IPS-18c (cell line): ENCODE data around the gene NUDT3.
"Not testable (repeated sequence)": the region's sequence is repeated elsewhere in the genome, so short reads cannot be mapped to it uniquely, and the experiment has no call there.

Experiments used
- H3K4me3 ChIP-seq: 2 replicates; pipeline ENCODE4 v1.7.0; 2013; ENCODE audit warnings: low read depth, mild to moderate bottlenecking, low read length, moderate library complexity; ENCODE audit not compliant: insufficient read depth
- H3K9me3 ChIP-seq: one replicate; pipeline ENCODE4 v1.6.1; 2013; ENCODE audit warnings: mild to moderate bottlenecking, low read length, moderate library complexity; ENCODE audit not compliant: control insufficient read depth, insufficient read depth

The NUDT3 gene

DNA sequence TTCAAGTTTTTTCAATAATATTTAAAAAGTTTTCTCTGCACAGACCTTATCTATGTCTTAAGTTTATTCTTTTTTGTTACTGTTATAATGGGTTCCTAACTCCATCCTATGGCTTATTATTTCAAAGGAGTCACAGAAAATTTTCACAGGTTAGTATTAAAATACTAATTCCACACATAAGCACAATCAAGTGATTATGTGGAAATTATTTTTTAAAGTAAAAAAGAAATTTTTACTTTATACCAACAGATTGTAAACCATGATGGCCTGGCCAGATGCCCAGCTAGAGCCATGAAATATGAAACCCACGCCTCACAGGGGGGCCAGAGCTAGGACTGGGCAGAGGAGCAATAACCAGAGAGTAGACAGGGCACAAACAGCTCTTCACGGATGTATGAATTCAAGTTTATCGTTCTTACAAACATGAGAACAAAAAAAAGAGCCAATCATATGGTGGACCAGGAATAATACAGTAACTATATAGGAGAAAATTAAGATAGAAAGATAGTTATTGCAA, 34.0 kb downstream of the NUDT3 start:
- Histone ChIP-seq H3K9me3 (no peaks in the 10 kb centered on the region), H3K4me3 (no peak overlapping the region)

DNA sequence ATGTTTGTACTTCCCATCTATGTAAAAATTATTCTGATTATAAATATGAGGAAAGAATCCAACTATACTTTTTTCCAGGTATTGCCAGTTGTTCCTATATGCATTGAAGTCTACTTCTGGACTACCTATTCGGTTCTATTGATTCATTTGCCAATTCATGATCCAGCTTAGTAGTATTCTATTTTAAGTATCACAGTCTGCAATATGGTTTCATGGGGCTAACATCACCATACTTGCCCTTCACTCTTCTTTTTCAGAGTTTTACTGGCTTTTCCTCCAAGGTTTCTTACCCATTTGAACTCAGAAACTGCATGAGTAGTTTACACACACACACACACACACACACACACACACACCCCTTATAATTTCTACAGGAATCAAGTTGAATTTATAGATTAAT, 34.5 kb downstream of the NUDT3 start:
- Histone ChIP-seq H3K4me3 (no peak overlapping the region), H3K9me3 (no peaks in the 10 kb centered on the region)

DNA sequence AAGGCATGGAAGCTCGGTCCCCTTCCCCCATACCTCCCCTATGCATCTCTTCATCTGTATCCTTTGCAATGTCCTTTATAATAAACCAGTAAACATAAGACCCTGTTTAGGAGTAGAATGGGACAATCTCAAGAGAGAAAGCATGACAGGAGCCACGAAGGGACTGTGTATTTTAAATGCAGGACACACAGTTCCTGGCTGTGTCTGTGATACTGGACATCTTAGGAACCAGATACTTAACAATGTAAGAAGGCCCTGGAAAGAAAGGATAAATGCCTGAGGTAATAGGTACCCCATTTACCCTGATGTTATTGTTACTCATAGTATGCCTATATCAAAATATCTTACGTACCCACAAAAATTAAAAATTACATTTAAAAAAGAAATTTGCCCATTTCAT, 36.6 kb downstream of the NUDT3 start:
- H3K4me3 ChIP-seq = no peak overlapping the region
- no peaks in the 10 kb centered on the region for H3K9me3 ChIP-seq

DNA sequence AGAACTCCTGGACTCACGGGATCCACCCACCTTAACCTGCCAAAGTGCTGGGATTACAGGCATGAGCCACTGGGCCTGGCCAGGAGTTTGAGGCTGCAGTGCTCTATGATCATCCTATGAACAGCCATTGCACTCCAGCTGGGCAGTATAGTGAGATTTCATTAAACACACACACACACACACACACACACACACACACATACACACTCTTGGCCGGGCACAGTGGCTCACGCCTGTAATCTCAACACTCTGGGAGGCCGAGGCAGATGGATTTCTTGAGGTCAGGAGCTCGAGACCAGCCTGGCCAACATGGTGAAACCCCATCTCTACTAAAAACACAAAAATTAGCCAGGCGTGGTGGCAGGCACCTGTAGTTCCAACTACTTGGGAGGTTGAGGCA, 38.2 kb downstream of the NUDT3 start:
- H3K9me3 ChIP-seq, H3K4me3 ChIP-seq: not testable (repeated sequence)

DNA sequence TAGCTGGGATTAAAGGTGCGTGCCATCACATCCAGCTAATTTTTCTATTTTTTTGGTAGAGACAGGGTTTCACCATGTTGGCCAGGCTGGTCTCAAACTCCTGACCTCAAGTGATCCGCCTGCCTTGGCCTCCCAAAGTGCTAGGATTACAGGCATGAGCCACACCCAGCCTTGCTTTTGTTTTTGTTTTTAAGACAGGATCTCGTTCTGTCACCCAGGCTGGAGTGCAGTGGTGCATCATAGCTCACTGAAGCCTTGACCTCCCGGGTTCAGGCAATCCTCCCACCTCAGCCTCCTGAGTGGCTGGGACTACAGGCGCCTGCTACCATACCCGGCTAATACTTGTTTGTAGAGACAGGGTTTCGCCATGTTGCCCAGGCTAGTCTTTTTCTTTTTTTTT, 38.9 kb downstream of the NUDT3 start:
- not testable (repeated sequence) for H3K4me3 ChIP-seq, H3K9me3 ChIP-seq

DNA sequence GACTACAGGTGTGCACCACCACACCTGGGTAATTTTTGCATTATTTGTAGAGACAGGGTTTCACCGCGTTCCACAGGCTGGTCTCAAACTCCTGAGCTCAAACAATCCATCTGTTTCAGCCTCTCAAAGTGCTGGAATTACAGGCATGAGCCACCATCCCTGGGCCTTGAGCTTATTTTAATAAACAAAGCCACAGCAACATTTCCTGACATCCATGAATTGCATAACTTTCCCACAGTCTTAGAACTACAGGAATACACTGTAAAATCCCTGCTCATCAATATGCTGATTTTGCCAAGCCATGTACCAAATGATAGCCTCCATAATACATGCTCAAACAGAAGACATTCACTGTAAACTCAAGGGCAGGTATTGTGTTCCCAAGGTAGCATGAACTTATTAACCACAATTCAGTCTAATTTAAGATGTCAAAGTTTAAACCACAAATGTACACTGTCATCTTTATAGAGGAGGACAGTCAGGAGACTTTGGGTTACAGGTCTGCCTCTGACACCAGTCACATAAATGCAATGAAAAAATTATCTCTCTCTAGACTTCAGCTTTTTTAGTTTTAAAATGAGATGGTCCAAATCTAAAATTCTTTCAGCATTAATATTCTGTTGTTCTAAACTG, 40.0 kb downstream of the NUDT3 start:
- Histone ChIP-seq H3K9me3 (no peaks in the 10 kb centered on the region), H3K4me3 (no peak overlapping the region)

DNA sequence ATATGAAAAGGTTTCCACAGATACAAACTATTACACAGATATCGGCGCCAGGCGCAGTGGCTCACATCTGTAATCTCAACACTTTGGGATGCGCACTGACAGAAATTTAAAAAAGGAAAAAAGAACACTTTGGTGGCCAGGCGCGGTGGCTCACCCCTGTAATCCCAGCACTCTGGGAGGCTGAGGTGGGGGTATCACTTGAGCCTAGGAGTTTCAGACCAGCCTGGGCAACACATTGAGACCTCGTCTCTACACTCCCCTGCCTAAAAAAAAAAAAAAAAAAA, 41.6 kb downstream of the NUDT3 start:
- H3K9me3 ChIP-seq = no peaks in the 10 kb centered on the region
- no peak overlapping the region for H3K4me3 ChIP-seq

DNA sequence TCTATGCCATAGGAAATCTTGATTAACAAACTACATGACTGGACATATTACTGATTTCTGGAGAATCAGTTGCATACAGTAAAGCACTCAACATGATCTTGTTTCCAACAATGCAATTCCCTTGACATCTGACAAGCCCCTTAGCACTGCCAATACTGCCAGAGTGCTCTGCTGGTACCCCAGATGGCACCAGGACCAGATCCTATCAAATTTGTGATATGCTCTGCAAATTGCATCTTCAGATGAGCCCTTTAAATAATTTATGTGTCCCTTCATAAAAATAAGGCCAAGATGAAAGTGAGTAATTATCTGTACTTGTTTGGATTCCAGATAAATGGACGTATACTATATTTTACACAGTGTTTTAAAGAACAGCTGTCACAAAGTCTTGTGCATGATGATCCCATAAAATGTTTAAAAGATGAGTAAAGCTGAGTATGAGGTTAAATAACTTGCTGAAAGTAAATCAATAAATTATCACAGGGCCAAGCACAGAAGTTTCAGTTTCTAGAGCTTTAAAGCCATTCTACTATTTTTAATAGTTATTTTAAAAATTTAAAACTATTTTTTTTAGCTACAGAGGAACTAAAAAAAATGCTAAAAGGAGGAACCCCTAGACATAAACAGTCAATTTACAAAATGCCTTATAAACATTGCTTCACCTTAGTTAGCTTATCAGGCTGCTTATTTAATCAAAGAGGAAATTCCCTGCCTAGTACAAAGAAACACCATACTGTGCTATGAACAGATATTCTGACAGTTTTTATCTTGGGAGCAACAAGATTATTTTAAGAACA, 42.1 kb downstream of the NUDT3 start:
- Histone ChIP-seq H3K4me3 (no peak overlapping the region), H3K9me3 (no peaks in the 10 kb centered on the region)

DNA sequence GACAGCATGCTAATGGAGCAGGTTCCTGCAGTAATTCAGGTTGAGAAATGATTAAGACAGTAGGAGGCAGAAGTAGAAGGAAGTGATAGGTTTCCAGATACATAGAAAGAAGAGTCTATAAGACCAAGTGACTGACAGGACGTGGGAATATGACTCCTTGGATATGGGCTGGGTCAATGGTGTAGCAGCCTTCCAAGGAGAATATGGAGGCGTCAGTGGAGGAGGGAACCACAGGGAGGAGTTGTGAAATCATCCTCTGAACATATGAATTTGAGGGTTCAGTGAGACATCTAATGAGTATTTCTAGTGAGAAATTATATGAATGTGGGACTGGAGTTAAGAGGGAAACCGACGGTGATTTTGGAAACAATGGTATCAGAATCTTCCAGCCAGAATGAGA, 43.3 kb downstream of the NUDT3 start:
- Histone ChIP-seq H3K9me3 (no peaks in the 10 kb centered on the region), H3K4me3 (no peak overlapping the region)

DNA sequence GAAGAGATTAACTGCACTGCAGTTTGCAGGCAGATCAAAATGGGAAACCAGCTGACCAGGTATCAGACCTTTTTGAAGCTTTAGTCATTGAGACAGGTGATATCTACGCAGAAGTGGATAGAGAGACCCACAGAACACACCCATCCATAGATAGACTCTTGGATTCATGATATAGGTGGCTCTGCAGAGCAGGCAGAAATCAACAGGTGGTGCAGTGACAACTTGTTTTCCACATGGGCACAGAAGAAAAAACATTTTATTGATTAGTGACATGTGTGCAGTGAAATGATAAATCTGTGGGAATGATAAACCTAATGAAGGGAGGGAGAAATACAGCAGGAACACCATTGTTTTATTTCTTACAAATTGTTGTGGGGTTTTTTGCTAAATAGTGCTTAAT, 45.2 kb downstream of the NUDT3 start:
- Histone ChIP-seq H3K4me3 (no peak overlapping the region), H3K9me3 (no peaks in the 10 kb centered on the region)

DNA sequence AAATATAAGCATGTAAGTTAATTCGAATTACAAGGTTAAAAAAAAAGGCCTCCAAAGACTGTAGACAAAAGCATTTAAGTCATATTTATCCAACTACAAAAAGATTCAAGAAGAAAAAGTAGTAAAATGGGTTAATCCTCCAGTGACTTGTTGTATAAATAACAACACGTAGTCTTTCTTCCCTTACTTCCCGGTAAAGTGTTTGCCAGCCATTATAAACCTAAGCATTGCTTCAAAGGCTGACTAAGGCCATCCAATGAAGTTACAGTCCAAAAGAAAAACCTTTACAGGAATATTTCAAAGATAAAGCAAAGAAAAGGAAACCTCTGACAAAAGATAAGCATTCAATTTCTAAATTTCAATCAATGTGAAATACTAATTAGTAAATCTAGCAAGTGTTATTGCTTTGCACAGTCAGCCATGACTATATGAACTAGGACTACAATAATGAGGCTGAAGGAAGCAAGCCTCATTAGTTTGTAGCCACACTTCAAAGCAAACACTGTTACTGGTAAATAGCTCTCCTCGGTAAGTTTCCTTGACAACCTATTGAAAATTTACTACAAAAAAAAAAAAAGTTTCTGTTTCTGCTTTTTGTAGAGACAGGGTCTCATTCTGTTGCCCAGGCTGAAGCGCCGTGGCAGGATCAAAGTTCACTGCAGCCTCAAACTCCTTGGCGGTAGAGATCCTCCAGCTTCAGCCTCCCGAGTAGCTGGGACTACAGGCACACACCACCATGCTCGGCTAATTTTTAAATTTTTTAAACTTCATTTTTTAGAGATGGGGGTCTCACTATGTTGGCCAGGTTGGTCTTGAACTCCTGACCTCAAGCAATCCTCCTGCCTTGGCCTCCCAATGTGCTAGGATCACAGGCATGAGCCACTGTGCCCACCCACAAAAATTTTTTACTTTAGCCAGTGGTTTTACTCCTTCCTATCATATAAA, 46.0 kb downstream of the NUDT3 start:
- no peak overlapping the region for H3K4me3 ChIP-seq
- H3K9me3 ChIP-seq = no peaks in the 10 kb centered on the region

DNA sequence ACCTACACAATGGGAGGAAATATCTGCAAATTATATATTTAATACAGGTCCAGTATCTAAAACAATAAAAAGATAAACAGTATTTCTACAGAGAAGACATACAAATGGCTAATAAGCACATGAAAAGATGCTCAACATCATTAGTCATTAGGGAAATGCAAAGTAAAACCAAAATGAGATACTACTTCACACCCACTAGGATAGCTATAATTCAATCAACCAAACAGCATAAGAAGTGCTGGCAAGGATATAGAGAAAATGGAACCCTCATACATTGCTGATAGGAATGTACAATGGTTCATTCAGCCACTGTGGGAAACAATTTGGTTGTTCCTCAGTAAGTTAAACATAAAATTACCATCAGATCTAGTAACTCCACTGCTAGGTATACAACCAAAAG, 48.7 kb downstream of the NUDT3 start:
- Histone ChIP-seq H3K4me3 (no peak overlapping the region), H3K9me3 (no peaks in the 10 kb centered on the region)

DNA sequence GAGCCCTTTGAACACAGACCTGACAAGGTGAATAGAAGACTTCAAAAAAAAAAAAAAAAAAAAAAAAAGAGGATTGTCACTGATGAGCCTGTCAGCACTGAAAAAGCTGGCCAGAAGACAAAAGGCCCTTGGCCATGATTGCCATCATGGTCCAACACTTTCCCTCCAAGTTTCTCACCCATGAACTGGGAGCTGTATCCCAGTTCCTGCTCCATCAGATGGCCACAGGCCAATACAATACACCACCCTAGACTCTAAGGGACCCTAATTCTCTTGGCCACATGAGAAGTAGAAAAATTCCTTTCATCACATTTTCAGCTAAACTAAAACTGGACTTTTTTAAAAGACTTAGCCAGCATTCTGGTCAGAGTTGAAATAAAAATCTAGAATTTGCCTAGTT, 50.2 kb downstream of the NUDT3 start:
- no peak overlapping the region for H3K4me3 ChIP-seq
- no peaks in the 10 kb centered on the region for H3K9me3 ChIP-seq

DNA sequence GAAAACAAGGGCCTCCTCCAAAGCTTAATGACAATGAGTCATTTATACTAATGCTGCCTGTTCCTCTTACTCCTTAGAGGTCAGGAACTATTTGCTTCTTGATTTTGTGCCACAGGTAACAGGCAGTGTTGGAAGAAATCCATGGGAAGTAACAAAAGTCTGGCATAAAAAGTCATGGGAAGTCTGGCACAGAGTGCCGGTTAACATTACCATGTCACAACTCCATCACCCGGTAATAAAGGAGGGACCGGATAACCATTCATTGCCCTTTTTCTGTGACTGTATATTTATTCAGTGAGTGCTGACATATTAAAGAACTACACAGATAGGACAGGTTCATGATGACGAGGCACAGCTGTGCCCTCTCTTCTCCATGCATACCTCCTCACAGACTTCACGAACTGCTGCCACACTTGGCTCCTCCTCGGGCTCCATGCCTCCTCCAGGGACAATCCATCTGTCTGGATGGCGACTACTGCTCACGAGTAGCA, 50.9 kb downstream of the NUDT3 start:
- no peak overlapping the region for H3K4me3 ChIP-seq
- no peaks in the 10 kb centered on the region for H3K9me3 ChIP-seq

DNA sequence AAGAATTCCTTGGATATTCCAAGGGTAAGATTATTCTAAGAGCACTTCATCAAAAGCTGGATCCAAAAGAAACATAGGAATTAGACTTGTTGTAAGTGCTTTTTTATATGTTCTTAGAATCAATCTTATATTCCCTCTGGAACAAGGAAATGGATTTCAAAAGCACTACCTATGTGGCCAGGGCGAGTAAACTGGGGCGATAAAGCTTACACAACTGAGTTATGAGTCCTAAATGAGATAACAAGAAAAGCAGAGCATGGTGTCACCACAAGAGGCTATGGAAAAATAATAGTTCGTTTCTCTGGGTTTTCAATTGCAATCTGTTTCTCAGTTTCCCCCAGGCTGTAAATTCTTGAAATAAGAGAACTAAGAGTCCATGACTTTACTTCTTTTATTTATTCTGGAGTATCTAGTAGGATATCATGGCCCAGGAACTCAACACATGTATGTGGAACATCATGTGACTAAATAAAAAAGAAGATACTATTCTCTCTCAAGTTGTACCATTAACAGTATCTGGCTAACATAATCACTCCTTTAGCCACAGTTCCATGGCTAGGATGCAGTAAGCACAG, 51.5 kb downstream of the NUDT3 start:
- Histone ChIP-seq H3K4me3 (no peak overlapping the region), H3K9me3 (no peaks in the 10 kb centered on the region)

DNA sequence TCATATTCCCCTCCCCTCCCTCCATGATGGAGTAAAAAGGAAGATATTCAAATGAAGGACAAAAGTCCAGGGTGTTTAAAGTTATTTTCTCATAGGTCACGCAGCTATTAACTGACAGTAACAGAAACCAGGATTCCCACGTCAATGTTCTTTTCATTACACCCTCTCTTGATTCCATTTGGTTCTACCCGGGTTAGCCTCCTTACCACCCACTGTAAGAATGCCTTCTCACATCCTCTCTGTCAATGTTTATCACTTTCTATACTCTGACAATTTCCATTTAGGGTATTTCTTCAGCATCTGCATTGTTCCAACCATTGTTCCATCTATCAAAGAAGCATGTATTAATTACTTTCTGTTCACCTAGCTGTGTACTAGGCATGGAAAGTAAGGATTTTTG, 52.1 kb downstream of the NUDT3 start:
- H3K9me3 ChIP-seq = no peaks in the 10 kb centered on the region

DNA sequence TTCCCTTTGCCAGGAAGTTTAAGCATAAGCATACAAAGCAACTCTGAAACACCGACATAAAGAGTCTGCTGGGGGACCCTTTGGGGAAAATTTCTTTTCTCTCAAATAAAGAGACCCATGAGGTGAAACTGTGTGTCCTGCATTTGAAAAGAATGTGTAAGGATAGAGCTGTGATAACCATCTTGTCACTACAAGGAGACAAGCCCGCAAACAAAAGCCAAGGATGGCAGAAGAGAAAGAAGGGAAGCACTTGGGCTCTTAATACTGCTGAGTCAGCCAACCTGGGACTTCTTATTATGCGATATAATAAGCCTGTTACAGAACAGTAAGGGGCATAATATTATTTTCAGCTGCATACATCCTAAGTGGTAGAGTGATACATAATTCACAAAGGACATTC, 52.5 kb downstream of the NUDT3 start:
- Histone ChIP-seq H3K4me3 (no peak overlapping the region), H3K9me3 (no peaks in the 10 kb centered on the region)

More for the DNA sequence above, 52.1 kb downstream of the NUDT3 start:
- no peak overlapping the region for H3K4me3 ChIP-seq
